ENCODE results near the gene POLD4. TPM values are rescaled to one million over a fixed set of nuclear protein-coding genes. Genes with fewer than 3 reads are reported as not detected.

The POLD4 gene
- total RNA-seq, 1 experiment from 2014 or later = 78.7 TPM

DNA sequence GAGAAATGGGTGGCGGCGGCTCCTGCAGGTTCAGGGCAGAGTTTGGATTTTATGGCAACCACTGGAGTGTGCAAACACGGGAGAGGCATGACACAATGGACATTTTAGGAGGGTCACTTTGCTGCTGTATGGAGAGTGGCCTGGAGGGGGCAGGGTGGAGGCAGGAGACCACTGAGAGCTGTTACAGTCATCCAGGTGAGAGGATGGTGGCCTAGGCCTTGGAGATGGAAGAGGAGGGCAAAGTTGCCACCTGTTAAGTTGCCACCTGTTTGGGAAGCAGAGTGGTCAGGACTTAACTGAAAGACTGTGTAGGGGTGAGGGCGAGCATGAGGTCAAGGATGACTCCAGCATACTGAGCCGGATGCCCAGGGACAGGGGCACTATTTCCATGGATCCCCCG lies 36.1 kb upstream of the POLD4 start:
- Histone ChIP-seq H3K36me3 (ENCODE audit: control insufficient read depth, insufficient read depth, low read length) (no peaks in the 10 kb centered on the region), H3K27me3 (ENCODE audit: control insufficient read depth, insufficient read depth, low read length) (no peaks in the 10 kb centered on the region), H3K9me3 (ENCODE audit: control insufficient read depth, insufficient read depth, low read depth, low read length) (no peaks in the 10 kb centered on the region), H3K4me3 (ENCODE audit: low read depth in 2 of 2, low read length in 2 of 2) (no peak overlapping the region), H3K4me1 (ENCODE audit: control insufficient read depth, insufficient read depth, low read length) (peaks cover 14% of the 10 kb centered on the region), H3K27ac (ENCODE audit: low read length) (no peak overlapping the region)
- peak; percentile 38 for DNase-seq (ENCODE audit: low read depth, low spot score)
- intact Hi-C loops (cut with micrococcal nuclease; ENCODE audit: unreplicated experiment) (loop anchor here (10.0 kb wide), 1 partner anchor 125 kb away; the partner anchor contains the start of gene GRK2), in situ Hi-C loops (cut with HindIII; ENCODE audit: low pct_unique_long_range_greater_than_20kb, low sequenced_read_pairs) (no loop called here)
- TF ChIP-seq POLR2AphosphoS5 (IDR thresholded peaks at IDR 0.05; ENCODE audit: low read depth, low read length) (peak; percentile 42; the same call in 1 of the 2 replicates), TCF7L2 (IDR thresholded peaks at IDR 0.05; ENCODE audit: low read depth, low read length) (no peak)
- no TSS peak for BruUV-seq (replicated peaks)
- CTCF ChIA-PET = interaction anchor here (1.2 to 1.3 kb wide), 2 partner anchors 9 to 43 kb away, joined by 3 to 5 read pairs; no protein-coding TSS in a partner anchor
- POLR2A ChIA-PET = no interaction called here
- ATAC-seq = peak; percentile 51

GRCh38 chr11:67387518-67387917 lies 34.2 kb upstream of the POLD4 start:
- no peak for TF ChIP-seq SIN3A (IDR thresholded peaks at IDR 0.05; ENCODE audit: borderline replicate concordance, insufficient read depth, low read depth, low read length)
- TF ChIP-seq CTCF (IDR thresholded peaks at IDR 0.05) = no peak
- no peak for TF ChIP-seq TCF7L2 (IDR thresholded peaks at IDR 0.05; ENCODE audit: low read depth, low read length)
- no peak for TF ChIP-seq POLR2AphosphoS5 (IDR thresholded peaks at IDR 0.05; ENCODE audit: low read depth, low read length)
- no peak for TF ChIP-seq REST (IDR thresholded peaks at IDR 0.05; ENCODE audit: insufficient read depth in 1 of 2, low read depth in 2 of 2, low read length in 1 of 2)
- in situ Hi-C loops (cut with HindIII; ENCODE audit: low pct_unique_long_range_greater_than_20kb, low sequenced_read_pairs) (no loop called here), intact Hi-C loops (cut with micrococcal nuclease; ENCODE audit: unreplicated experiment) (loop anchor here (10.0 kb wide), 1 partner anchor 123 kb away; the partner anchor contains the start of gene GRK2)
- Histone ChIP-seq H3K4me3 (ENCODE audit: low read depth in 2 of 2, low read length in 2 of 2) (no peak overlapping the region), H3K27ac (ENCODE audit: low read length) (no peak overlapping the region), H3K27me3 (ENCODE audit: control insufficient read depth, insufficient read depth, low read length) (no peaks in the 10 kb centered on the region), H3K9me3 (ENCODE audit: control insufficient read depth, insufficient read depth, low read depth, low read length) (no peaks in the 10 kb centered on the region), H3K4me1 (ENCODE audit: control insufficient read depth, insufficient read depth, low read length) (peaks cover 11% of the 10 kb centered on the region), H3K36me3 (ENCODE audit: control insufficient read depth, insufficient read depth, low read length) (no peaks in the 10 kb centered on the region)
- ATAC-seq (no peak), DNase-seq (ENCODE audit: low read depth, low spot score) (no peak)
- BruUV-seq (replicated peaks) = no TSS peak
- ChIA-PET CTCF (interaction anchor here (0.5 kb wide), 1 partner anchor 297 kb away, joined by 3 read pairs; no protein-coding TSS in a partner anchor), POLR2A (interaction anchor here (0.7 to 1.1 kb wide), 2 partner anchors 15 to 360 kb away, joined by 6 to 18 read pairs; no protein-coding TSS in a partner anchor)

DNA sequence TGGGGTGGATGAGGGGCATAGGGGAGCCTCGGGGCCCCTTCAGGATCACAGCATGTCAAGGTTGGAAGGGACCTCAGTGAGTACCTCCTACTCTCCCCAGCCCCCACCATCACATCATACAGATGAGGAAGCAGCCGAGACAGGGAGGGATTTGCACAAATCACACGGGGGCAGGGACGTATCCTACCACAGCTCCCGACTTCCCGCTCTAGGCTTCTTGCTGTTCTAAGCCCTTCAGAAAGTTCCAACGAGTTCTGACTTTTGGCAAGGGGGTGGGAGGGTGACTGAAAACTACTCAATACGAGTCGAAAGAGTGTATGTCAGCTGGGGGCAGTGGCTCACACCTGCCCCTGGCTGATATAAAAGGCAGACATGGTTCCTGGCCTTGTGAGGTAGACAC lies 33.7 kb upstream of the POLD4 start:
- Histone ChIP-seq H3K9me3 (ENCODE audit: control insufficient read depth, insufficient read depth, low read depth, low read length) (no peaks in the 10 kb centered on the region), H3K27me3 (ENCODE audit: control insufficient read depth, insufficient read depth, low read length) (no peaks in the 10 kb centered on the region), H3K36me3 (ENCODE audit: control insufficient read depth, insufficient read depth, low read length) (no peaks in the 10 kb centered on the region), H3K27ac (ENCODE audit: low read length) (no peak overlapping the region), H3K4me1 (ENCODE audit: control insufficient read depth, insufficient read depth, low read length) (peaks cover 15% of the 10 kb centered on the region), H3K4me3 (ENCODE audit: low read depth in 2 of 2, low read length in 2 of 2) (no peak overlapping the region)
- in situ Hi-C loops (cut with HindIII; ENCODE audit: low pct_unique_long_range_greater_than_20kb, low sequenced_read_pairs) = no loop called here
- no peak for ATAC-seq
- TF ChIP-seq REST (IDR thresholded peaks at IDR 0.05; ENCODE audit: insufficient read depth in 1 of 2, low read depth in 2 of 2, low read length in 1 of 2) (no peak), SIN3A (IDR thresholded peaks at IDR 0.05; ENCODE audit: borderline replicate concordance, insufficient read depth, low read depth, low read length) (no peak), CTCF (IDR thresholded peaks at IDR 0.05) (no peak), TCF7L2 (IDR thresholded peaks at IDR 0.05; ENCODE audit: low read depth, low read length) (no peak), POLR2AphosphoS5 (IDR thresholded peaks at IDR 0.05; ENCODE audit: low read depth, low read length) (no peak)
- intact Hi-C loops (cut with micrococcal nuclease; ENCODE audit: unreplicated experiment) = loop anchor here (10.0 kb wide), 1 partner anchor 122 kb away; the partner anchor contains the start of gene GRK2
- DNase-seq (ENCODE audit: low read depth, low spot score) = no peak
- BruUV-seq (replicated peaks) = no TSS peak
- POLR2A ChIA-PET = interaction anchor here (0.7 to 1.1 kb wide), 2 partner anchors 14 to 52 kb away, joined by 6 to 14 read pairs; no protein-coding TSS in a partner anchor
- CTCF ChIA-PET = interaction anchor here (0.5 to 0.9 kb wide), 8 partner anchors 12 to 490 kb away, joined by 3 to 7 read pairs (median 4); partner anchors contain the start of gene CABP4
